ENCODE data around the gene LPP.

- TF ChIP-seq CTCF (IDR thresholded peaks at IDR 0.05 in 2 of 3, conservative IDR thresholded peaks at IDR 0.05 in 1 of 3; ENCODE audit: control insufficient read depth in 2 of 3, extremely low read depth in 1 of 3, insufficient read depth in 1 of 3, low read depth in 3 of 3, low read length in 3 of 3) (no peak), NR2C2 (IDR thresholded peaks at IDR 0.05; ENCODE audit: borderline replicate concordance, control insufficient read depth, insufficient read length, low read depth) (no peak), POLR2A (IDR thresholded peaks at IDR 0.05; ENCODE audit: low read depth, low read length) (no peak)
These were observed 187.5 kb downstream of the LPP start for GRCh38 chr3:188341501-188341900.

Data from GM12878 (cell line).